Fibroblast of mammary gland (primary cell): ENCODE measurements around the gene CTNND2.
"Not testable (repeated sequence)": the region's sequence is repeated elsewhere in the genome, so short reads cannot be mapped to it uniquely, and the experiment has no call there.

Source experiments
- DNase-seq: peaks from one replicate; pipeline ENCODE4 v3.0.0-alpha.2; 2010; ENCODE audit warnings: low read depth
- H3K4me3 ChIP-seq: 2 replicates; pipeline ENCODE4 v1.5.1; 2011; ENCODE audit warnings: low read depth, mild to moderate bottlenecking, low read length, moderate library complexity; ENCODE audit not compliant: control insufficient read depth
- CTCF ChIP-seq: conservative IDR thresholded peaks from 2 replicates; pipeline ENCODE4 v1.5.1; 2011; ENCODE audit warnings: low read depth, low read length, inconsistent platforms; ENCODE audit not compliant: control insufficient read depth, insufficient read depth

CTNND2 gene

GRCh38 chr5:11432116-11432515, 472.1 kb downstream of the CTNND2 start:
- no peak for DNase-seq
- no peak overlapping the region for H3K4me3 ChIP-seq
- no peak for TF ChIP-seq CTCF

GRCh38 chr5:11429254-11429653, 475.0 kb downstream of the CTNND2 start:
- no peak for DNase-seq
- TF ChIP-seq CTCF: no peak
- H3K4me3 ChIP-seq: no peak overlapping the region

- DNase-seq: peak; percentile 1
- TF ChIP-seq CTCF: no peak
Observed at GRCh38 chr5:11427569-11427968, 476.7 kb downstream of the CTNND2 start.

GRCh38 chr5:11426442-11426841, 477.8 kb downstream of the CTNND2 start:
- H3K4me3 ChIP-seq: no peak overlapping the region
- no peak for TF ChIP-seq CTCF
- DNase-seq: no peak

More at GRCh38 chr5:11427569-11427968, 476.7 kb downstream of the CTNND2 start:
- H3K4me3 ChIP-seq: no peak overlapping the region

- no peak overlapping the region for H3K4me3 ChIP-seq
- no peak for DNase-seq
- no peak for TF ChIP-seq CTCF
Observed at GRCh38 chr5:11422342-11422741, 481.9 kb downstream of the CTNND2 start.

GRCh38 chr5:11420969-11421368, 483.3 kb downstream of the CTNND2 start:
- H3K4me3 ChIP-seq: no peak overlapping the region
- no peak for DNase-seq
- no peak for TF ChIP-seq CTCF

- no peak overlapping the region for H3K4me3 ChIP-seq
- no peak for TF ChIP-seq CTCF
- DNase-seq: no peak
Observed at GRCh38 chr5:11415751-11416150, 488.5 kb downstream of the CTNND2 start.

- DNase-seq, H3K4me3 ChIP-seq: not testable (repeated sequence)
Observed at GRCh38 chr5:11414732-11415131, 489.5 kb downstream of the CTNND2 start.
